PFSK-1 (cell line): ENCODE results near the gene RAC2.

ENCODE experiments used
- FOXP2 ChIP-seq: optimal IDR thresholded peaks from 2 replicates; pipeline ENCODE3; 2011; ENCODE audit warnings: borderline replicate concordance, control low read depth, inconsistent platforms; ENCODE audit not compliant: insufficient read depth; ENCODE audit errors: extremely low read length, extremely low read depth
- POLR2AphosphoS5 ChIP-seq: IDR thresholded peaks from 2 replicates; pipeline ENCODE4 v1.6.1; 2012; ENCODE audit warnings: low read depth, mild to moderate bottlenecking, control low read depth, low read length, moderate library complexity

GRCh38 chr22:37193629-37194191 lies 50.4 kb downstream of the RAC2 start:
- TF ChIP-seq POLR2AphosphoS5 (no peak), FOXP2 (no peak)
